Fibroblast of skin of right quadriceps (primary cell): ENCODE data around the gene MBL2.

ENCODE experiments used
- DNase-seq: peaks from one replicate; pipeline ENCODE4 v3.0.0-alpha.2; 2013

MBL2 gene

DNA sequence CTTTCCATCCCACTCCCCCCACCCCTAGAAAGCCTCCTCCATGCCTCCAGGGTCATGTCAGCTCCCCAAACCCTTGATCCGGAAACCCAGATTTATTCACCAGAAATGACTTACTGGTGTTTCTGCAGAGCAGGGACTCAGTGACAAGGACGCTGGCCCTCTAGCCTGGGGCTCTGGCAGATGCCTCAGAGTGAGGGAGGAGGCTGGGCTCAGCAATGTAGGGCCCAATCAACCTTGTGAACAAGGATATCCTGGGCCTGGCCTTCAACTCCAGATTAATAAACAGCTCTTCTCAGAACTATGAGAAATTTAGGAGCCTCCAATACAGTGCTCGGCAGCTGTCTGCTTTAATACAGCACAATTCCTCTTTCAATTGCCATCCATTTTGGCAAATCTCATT lies at the start of gene MBL2:
MBL2 (minus strand) TSS at position 162 of the 400 bp plus-strand sequence. CDS start 1,149 bp downstream, outside the sequence.
- no peak for DNase-seq

DNA sequence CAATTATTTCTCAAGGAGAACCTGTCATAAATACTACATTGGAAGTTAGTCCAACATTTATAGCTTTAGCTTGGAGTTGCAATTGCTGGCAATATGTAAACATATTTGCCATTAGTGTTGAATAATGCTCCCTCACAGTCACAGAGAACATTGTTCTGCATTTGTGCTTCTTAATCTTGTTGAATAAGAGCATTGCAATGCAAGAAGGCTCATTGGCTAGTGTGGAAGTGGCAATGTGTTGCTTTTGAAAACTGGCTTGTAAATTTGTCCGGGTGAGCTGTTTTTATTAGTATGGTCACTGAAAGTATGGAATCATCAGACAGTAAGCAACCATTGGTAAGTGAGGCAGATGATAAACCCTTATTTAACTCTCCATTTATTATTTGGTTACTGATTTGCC lies 47.7 kb upstream of the MBL2 start:
- no peak for DNase-seq

DNA sequence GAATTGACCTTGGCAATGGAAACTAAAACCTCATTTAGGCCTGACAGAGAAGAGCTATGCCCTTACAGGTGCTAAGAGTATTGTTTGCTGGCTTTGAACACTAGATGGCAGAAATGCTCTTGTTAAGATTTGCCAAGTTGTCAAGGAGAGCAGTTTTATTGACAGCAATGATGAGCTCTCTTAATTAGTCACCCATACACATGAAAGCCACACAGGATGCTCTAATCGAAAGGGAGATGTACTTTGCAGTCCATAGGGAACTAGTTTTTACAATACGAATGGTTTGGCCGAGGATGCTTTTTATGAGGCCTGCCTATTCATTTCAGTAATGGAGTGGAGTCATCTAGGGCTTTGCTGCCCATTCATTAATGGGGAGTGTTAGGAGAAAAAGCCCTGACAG lies 45.4 kb upstream of the MBL2 start:
- peak; percentile 49 for DNase-seq

DNA sequence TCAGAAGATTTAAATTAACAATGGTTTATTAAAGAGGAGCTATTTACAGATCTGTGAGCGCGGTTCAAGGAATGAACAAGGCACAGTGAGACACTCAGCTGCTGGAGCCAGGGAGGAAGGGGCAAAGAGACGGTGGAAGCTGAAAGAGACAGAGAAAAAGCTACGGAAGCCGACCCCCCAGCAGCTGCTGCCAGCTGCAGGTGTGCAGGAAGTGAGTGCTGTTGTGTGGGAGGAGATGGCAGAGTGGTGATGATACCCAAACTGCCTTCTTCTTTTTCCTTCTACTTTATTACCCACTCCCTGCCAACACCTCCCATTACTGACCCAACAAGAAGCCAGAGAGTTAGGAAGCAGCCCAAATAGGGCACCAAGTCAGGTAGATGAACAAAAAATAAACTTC lies 41.9 kb upstream of the MBL2 start:
- DNase-seq, result no peak

DNA sequence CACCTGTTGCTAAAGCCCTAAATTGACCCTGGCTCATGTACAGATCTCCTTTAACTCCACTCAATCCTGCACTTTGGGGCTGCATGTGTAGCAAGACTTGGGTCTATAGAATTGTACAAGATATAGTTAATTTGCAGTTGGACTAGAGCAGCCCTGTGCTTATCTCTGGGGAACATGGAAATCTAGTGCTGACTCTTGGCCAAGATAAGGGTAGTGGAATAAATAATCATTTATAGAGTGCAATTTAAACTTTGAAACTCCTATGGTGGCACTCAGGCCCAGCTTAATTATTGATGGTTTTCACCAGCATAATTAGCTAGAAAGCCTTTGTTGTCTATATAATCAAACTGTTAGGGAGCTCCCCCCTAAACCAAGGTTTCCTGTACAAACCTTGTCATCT lies 39.2 kb upstream of the MBL2 start:
- DNase-seq, result no peak

DNA sequence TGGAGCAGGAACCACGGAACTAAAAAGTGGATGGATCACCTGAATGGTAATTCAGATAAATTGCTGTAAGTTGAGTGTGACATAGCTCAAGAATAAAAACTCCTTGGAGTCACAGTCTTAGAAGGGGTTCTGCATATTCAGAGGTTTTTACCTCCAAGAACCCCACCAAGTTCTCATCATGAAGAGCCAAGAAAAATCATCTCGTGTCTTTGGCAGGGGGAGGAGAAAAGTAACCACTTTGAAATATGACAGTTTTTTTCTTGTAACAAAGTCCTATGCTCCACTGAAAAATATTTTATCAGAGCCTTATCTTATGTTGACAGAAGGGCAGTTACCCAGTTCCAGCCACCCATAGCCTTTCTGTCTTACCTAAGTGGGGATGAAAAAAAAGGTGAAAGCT lies 38.2 kb upstream of the MBL2 start:
- no peak for DNase-seq

DNA sequence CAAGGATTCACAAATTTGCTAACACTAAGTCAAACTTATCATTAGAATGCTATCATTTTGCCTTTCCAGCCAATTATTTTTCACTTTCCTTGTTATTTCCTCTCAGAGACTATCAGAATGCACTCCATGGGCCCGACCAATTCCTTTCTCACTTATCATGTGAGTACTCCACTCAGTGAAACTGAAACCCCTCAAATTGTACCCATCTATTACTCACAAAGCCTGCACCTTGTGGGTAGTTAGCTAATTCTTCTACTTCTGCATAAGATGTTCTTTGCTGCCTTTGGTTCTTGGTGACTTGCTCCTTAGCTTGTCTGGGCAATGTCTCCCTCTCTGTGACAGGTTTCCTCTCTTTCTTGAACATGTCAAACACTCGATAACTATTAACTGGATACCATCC lies 35.2 kb upstream of the MBL2 start:
- no peak for DNase-seq

DNA sequence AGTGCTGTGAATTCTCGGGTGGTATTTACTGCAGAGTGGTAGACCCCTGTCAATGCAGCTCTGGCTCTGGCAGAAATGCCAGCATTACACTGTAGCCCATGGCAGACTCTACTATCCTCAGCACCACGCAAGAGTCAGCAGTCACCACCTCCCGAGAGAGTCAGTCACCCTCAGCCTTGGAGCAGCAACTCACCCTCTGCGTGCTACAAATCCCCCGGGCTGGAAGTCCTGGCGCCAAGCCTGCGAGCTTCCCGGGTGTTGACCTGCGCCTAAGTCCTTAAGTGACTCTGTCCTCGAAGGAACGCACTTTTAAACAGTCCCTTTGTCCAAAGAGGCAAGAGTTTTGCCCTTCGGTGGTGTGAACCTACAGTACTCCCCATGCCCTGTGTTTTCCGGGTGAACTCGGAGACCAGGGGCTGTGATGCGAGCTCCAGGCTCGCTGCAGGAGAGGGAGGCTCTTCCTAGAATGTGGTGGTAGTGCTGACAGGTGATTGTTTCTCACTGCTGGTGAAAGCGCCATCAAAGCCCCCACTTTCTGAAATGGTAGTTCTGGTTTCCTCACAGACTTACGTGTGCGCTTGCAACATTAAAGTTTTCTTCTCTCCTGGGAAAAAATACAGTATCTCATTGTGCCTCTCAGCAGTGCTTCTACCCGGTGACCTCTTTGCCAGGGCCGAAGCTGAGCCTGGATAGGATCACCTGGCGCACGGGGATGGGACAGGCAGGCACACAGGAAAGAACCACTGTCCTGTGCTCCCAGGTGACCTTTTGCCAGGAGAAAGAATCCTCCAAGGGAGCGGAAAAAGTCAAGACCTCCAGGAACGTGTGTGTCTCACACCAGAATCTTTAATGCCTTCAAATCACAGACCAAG lies 33.1 kb upstream of the MBL2 start:
- no peak for DNase-seq

DNA sequence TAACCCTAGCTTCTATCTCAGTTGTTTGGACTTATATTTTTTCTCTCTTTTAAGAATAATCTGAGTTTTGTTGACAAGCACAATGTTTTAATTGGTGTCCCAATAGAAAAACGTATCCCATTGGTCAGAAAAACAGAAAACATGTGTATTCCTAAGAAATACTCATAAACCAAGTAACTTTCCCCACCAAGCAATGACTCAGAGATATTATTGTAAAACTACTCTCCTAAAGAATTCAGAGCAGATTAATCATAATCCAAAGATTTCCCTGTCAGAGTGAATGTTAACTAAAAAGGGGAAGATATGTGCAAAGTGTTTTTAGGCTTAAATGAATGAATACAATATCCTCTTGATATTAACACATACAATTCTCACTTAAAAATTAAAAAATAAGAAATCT lies 29.4 kb upstream of the MBL2 start:
- DNase-seq, result peak; percentile 51

DNA sequence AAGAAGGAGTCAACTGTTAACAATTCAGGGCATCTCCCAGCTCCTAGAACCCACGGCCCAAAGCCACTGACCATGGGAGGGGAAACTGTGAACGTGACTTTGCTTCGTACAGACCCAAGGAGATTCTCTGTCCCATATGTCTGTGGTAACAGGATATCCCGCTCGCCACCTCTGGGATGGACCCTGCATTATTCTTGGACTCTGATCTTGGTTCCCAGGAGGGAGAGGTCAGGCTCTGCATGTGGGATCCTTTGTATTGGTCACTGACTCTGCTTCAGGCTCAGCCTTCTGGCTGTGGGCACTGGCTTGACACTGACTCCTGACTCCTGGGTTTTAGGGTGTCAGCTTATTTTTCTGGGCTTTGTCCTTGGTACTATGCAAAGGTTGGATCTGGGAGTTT lies 13.5 kb upstream of the MBL2 start:
- DNase-seq, result no peak

DNA sequence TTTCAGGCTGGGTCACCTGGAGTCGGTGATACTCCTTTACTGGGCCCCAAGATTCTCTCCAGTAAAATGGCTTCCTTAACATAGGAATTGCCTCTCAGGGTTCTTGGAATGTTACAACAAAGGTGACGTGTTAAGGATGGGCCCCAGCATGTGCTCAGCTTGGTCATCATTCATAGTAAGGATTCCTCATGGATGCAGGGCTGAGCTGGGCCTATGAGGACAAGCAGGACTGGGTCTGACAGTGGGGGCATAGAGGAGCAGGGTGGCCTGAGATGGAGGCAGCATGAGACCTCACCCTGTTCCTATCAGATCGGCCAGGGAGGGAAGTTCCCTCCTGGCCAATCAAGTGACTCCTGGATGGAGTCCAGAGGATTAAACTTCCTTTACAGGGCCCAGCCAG lies 12.8 kb upstream of the MBL2 start:
- DNase-seq, result no peak

DNA sequence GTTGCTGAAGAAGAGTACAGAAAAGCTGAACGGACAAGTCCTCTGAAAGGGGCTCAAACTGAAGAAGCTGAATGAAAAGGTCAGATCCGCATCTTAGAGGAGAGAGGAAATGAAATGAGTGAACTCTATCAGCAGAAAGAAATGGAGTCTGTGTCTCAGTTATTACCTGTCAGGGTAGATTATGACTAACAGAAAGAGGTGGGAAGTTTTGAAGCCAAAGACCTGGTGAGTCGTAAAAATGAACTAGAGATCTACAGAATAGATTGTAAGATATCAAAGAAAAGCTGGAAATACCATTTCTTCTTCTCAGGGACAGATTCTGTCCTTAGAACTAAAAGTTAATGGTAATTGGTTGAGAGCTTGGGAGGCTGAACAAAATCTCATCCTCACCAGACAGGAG lies 11.1 kb upstream of the MBL2 start:
- no peak for DNase-seq

DNA sequence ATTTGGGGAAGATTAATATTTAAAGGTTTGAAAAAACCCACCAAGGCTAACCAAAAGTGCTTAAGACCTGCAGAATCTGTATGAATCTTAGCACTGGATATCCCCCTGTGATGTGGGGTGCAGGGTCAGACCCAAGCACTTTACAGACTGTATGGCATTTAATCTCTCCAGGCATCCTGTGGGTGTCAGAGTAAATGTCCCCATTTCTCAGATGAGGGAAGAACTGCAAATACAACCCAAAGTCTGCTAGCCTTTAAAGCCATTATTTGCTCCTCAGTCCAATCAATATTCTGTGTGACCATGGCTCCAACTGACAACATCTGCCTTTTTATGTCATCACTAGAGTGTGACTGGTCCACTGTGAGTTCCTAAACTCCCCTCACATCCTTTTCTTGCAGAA lies 10.0 kb upstream of the MBL2 start:
- DNase-seq, result no peak

DNA sequence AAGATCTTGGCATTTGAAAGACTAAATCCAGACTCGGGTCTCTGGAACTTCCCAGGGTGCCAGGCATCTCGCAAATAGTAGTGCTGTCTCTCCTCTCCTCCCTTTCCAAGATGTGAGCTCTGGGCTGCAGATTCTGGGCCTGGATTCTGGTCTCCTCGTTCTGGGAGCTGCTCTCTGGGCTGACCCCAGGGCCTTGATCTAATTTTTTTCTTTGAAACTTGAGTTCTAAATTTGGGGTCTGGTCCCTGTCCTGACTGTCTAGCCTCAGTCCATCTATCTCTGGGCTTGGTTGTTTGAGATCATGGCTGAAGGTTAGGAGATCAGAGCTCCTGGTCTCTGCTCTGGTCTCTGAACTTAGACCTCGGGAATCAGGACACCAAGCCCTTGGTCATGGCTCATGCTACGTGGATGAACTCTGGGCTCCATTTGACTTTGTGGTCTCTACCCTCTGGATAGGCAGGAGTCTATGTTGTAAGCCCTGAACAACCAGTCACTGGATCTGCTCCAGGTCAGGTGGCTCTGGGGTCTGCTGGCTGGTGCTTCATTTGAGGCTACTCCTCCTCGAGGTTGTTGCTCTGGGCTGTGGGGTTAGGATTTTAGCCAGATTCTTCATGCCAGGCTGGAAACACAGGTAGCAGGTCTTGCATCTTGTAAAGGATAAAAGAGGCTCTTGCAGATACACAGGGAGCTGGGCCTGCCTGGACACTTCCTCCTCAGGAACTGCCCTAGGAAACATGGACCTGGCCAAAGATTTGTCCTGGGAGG lies 8.0 kb upstream of the MBL2 start:
- no peak for DNase-seq

DNA sequence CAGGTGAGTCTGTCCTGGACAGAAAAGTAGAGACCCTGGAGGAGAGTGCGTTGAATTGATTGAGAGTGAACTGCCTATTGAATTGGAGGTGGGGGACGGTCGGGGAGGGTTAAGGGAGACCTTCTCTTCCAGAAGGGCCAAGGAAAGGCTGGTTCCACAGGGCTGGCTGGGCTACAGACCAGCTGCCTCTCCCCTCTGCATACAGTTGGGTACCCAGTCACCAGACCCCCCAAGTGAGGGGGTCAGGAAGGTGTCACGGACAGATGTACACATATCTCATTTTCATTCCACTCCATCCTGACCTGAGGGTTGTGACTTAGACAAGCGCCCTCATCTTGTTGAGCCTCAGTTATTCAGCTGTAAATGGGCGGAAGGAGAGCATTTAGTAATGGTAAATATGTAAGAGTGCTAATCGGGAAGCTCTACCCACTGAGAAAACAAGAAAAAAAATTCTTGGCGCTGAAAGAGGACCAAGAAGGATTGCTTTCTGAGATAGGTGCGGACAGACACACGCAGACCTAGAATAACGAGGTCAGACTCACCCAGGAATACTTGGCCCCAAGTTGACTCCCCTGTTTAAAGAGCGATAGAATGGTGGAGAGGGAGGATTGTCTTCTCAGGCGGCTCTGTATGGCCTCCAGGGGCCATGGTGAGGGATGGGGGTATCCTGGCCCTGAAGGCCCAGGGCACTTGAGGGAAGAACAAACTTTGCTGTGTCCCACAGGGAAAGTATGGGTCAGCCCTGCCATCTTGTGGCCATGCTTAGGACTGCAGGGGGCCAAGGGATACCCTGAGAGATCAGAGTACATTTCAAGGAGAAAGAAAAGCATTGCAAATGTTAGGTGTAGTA lies 7.2 kb upstream of the MBL2 start:
- DNase-seq, result peak; percentile 59

DNA sequence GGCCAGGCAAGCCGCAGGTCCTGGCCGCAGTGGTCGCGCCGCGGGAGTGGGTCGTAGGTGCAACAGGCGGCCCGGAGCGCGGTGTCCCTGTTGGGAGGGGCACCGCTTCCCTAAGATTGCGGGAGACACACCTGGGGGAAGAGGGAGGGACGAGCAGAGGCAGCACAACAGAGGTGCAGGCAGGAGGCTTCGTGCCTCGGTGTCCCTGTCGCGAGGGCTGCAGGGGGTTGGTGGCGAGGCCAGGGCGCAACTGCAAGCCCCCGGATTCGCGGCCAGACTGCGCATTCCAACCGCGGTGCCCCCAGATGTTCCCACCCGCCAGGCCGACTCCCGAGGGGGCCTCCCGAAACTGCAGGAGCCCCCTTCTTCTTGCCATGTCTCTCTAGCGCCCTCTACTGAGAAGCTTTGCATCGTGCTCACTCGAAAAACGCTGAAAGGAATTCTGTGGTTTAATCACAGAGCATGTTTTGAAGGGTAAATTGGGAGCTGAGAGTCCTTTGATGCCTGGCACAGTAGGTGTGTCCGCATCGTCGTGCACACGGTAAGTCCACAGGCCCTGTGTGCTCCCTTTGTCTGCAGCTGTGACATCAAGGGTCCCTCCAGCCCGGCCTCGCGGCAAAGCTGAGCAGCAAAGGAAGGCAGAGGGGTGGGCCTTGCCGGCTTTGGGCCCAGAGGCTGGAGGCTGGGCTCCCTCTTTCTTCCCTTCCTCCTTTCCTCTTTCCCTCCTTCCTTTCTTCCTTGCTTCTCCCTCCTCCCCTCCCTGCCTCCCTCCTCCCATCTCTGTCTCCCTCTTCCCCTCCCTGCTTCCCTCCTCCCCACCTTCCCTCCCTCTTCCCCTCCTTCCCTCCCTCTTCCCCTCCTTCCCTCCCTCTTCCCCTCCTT lies 6.2 kb upstream of the MBL2 start:
- DNase-seq, result peak; percentile 33

DNA sequence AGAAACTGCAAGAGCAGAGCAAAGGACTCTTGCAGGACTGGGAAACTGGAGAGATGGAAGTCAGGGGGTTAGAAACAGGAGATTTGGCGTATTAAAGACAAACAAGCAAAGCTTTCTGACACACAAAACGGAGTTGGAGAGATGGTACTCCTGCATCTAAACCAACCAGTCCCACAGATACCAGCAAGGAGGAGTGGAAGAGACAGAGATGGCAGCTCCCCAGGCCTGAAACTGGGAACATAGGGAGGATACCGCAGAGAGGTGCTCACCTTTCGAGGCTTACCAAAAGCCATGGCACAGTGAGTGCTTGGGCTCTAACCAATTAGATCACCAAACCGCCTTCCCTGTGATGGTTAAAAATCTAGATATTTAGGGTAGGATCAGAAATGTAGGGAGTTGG lies 4.8 kb upstream of the MBL2 start:
- DNase-seq, result no peak

DNA sequence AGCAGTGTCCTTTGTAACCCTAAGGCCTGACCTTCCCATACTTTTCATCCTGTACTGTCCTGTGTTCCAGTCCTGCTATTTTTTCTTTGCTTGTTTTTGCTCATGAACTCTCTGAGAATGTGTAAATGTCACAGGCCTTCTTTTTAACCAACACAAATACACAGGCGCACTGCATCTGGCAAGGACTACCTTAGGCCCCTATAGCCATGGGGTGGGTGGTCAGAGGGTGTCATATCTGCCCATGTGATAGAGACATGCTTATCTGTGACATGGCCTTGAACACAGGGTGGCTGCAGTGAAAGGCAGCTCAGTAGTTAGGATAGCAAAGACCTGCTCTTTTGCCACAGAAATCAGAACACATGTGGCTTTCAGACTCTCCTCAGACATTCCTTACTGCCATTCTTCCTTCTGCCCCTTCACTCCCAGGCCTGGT lies 3.9 kb upstream of the MBL2 start:
- no peak for DNase-seq

DNA sequence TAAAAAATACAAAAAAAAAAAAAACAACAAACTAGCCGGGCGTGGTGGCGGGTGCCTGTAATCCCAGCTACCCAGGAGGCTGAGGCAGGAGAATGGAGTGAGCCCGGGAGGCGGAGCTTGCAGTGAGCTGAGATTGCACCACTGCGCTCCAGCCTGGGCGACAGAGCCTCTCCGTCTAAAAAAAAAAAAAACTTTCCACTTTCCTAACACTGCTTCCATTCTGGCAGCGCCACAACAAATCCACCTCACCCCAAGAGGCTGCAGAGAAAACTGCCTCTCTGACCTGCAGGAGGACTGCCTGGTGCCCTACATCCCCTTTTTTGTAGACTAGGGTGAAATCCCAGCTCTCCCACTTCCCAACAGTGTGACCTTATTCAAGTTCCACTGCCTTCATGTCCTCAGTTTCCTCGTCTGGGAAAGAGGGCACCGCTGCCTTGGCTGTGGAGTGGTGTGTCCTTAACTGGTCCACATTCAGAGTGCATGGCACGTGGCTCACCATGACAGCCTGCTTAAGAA lies 2.6 kb upstream of the MBL2 start:
- DNase-seq, result no peak

DNA sequence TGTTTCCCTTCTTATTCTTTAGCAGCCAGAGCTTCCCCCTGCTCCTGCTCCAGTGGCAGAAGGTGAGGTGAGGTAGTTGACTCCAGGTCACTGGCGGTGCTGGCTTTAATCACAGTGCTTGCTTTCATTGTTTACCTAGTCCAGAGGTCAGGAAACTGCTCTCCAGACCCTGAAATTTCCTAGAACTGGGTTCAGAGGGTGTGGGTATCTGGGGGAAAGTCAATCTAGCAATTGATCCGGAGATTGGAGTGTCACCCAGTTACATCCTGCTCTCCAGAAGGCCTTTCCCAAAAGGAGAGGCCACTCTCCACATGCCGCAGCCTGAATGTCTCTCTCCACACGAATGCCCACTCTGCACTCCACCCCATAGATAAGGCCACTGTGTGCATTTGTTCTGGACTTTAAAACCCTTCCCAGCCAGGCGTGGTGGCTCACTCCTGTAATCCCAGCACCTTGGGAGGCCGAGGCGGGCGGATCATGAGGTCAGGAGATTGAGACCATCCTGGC lies 2.1 kb upstream of the MBL2 start:
- no peak for DNase-seq

DNA sequence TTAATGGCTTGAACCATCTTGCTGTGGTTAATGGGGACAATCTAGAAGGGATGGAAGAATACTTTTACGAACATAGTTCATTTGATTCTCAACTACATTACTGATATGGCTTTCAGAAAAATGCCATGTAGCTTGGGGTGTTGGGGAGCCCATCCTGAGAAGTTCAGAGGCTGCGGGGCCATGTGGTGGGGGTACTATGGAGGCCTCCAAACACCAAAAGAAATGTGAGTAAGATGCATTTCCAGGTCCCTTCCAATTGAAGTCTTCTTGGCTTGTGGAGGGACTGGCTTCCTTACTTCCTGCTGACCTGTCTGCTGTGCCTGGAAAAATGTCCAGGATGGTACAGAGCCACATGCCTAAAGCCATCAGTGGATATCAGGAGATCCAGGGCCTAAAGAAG lies 1.6 kb upstream of the MBL2 start:
- DNase-seq, result no peak
